GM10266 (cell line): ENCODE results near the gene ZBTB46.
"Not testable (repeated sequence)": the region's sequence is repeated elsewhere in the genome, so short reads cannot be mapped to it uniquely, and the experiment has no call there.

ENCODE experiments used
- DNase-seq: peaks from one replicate; pipeline ENCODE4 v3.0.0; 2012; ENCODE audit errors: extremely low spot score
- CTCF ChIP-seq: IDR thresholded peaks from 2 replicates; pipeline ENCODE4 v1.5.1; 2012; ENCODE audit warnings: mild to moderate bottlenecking, low read depth; ENCODE audit not compliant: control insufficient read depth, insufficient read depth; ENCODE audit errors: missing control alignments

ZBTB46 gene

GRCh38 chr20:63808145-63808724 lies 22.8 kb downstream of the ZBTB46 start:
- TF ChIP-seq CTCF = no peak

GRCh38 chr20:63807654-63808053 lies 23.4 kb downstream of the ZBTB46 start:
- TF ChIP-seq CTCF = no peak
- DNase-seq = no peak

More at GRCh38 chr20:63808145-63808724, 22.8 kb downstream of the ZBTB46 start:
- DNase-seq = no peak

- no peak for DNase-seq
- no peak for TF ChIP-seq CTCF
Measured at GRCh38 chr20:63804308-63804636, 26.8 kb downstream of the ZBTB46 start.

GRCh38 chr20:63802469-63803240 lies 28.4 kb downstream of the ZBTB46 start:
- TF ChIP-seq CTCF = no peak
- no peak for DNase-seq

- not testable (repeated sequence) for DNase-seq
Measured at GRCh38 chr20:63801174-63801573, 29.9 kb downstream of the ZBTB46 start.

GRCh38 chr20:63800411-63800810 lies 30.7 kb downstream of the ZBTB46 start:
- DNase-seq = not testable (repeated sequence)

- DNase-seq = not testable (repeated sequence)
Measured at GRCh38 chr20:63799127-63799526, 31.9 kb downstream of the ZBTB46 start.

- DNase-seq = not testable (repeated sequence)
Measured at GRCh38 chr20:63797175-63797574, 33.9 kb downstream of the ZBTB46 start.

GRCh38 chr20:63795178-63795830 lies 35.8 kb downstream of the ZBTB46 start:
- DNase-seq = no peak
- TF ChIP-seq CTCF = no peak
